Measurements from ENCODE around the gene GPANK1.

Gene GPANK1

GRCh38 chr6:31614684-31615578 is 49.9 kb downstream of the GPANK1 start, which contains the start of gene AIF1:
AIF1 (plus strand) TSS chr6:31615234; CDS start chr6:31615330, 96 bp downstream.
- no peak for DNase-seq

GRCh38 chr6:31614075-31614619 is 50.6 kb downstream of the GPANK1 start:
- no peak for DNase-seq

All from NCI-H526 treated with DMSO at 0.1 percent for 48 hours (cell line).